ENCODE measurements around the gene KIAA1217.
"Not testable (repeated sequence)": the region's sequence is repeated elsewhere in the genome, so short reads cannot be mapped to it uniquely, and the experiment has no call there.

Gene KIAA1217

DNA sequence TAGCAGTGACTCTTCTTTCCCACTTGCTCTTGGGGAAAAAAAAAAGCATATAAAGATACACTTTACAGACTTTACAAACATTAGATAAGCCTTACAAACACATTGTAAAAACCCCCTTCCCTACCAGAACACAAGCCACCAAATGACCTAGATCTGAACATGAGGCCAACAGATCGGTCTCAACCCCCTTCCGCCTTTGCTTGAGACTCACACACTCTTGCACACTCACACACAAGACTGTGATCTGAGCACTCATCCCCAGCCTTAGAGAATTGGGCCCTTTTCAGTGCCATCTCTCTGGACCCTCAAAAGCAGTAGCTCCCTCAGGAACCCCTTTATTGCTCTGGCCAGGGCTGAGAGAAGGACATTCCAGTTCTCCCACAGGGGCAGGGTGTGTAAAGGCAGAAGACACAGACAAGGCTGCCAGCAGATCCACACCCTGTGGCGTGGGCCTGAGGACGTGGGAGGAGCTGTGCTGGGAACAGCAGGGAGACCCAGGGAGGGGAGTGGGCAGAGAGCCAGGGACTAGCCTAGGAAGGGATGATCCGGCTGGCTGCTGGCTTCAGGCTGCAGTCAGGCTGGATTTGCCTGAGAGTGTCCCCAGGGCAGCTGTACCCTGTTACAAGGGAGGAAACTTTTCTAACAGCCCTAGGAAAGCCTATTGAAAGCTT, 206.7 kb downstream of the KIAA1217 start:
- DNase-seq: peak; percentile 5

DNA sequence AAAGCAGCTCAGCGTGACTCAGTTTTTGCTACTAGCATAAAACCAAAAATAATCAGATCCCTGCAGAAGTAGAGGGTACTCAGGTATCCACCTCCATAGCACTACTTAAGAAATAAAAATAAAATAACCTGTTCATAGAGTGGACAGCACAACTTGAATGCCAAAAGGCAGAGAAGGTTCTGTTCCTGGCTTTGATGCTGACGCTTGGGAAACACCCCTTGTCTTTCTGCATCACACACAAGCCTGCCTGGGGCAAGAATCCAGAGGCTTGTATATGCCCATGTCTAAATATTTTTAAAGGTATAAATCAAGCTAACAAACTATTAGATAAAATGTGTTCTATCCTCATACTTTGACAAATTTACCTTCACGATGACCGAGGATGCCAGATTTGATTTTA, 207.3 kb downstream of the KIAA1217 start:
- DNase-seq: no peak

DNA sequence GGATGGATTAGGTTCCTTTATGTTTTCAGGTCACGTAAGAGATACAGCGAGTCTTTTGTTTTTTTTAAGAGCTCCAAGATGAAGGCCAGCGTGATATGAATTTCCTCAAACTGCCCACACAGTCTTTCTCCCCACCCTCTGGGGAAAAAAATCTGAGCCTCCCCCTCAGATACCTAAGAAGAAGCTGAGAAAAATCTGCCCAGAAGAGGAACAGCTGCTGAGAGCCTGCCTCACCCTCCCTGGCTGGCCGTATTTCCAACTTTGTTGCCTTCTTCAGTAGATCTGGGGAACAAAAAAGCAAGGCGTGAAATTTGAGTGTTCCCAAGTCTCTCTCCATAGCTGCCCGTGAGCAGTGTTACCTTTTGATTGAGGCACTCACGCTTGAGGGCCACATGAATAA, 208.1 kb downstream of the KIAA1217 start:
- no peak for DNase-seq

DNA sequence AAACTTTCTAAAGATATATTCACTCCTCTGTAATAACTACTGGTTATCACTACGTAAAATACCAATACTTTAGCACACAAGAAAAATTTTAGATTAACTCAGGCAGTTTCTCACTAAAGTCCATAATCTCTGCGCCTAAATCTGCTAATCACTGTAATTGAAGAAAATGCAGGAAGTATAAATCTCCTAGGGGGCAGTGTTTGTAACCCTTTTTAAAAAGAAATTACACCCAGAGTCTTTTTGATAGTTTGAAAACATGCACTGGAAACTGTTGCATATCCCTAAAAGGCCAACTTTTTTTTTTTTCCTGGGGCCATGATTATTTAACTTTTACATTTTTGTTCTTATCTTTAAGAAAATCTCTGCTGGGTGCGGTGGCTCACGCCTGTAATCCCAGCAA, 209.6 kb downstream of the KIAA1217 start:
- DNase-seq: no peak

DNA sequence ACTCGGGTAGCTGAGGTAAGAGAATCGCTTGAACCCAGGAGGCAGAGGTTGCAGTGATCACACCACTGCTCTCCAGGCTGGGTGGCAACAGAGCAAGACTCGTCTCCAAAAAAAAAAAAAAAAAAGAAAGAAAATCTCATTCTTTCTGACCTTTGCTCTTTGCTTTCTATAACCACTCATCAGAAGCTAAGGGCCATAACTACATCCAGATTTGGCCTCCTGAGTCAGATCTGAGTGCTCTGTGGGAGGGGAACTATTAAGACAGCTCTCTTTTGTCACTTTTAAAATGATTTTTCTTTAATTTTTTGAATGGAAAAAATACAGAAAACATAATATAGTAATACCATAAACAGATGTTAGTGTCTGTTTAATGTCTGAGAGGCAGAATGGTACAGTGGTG, 210.1 kb downstream of the KIAA1217 start:
- no peak for DNase-seq

- DNase-seq: no peak
These were observed 216.2 kb downstream of the KIAA1217 start for GRCh38 chr10:24425151-24425550.

GRCh38 chr10:24427678-24428409, 218.9 kb downstream of the KIAA1217 start:
- DNase-seq: no peak

- DNase-seq: no peak
These were observed 219.5 kb downstream of the KIAA1217 start for GRCh38 chr10:24428410-24428782.

DNA sequence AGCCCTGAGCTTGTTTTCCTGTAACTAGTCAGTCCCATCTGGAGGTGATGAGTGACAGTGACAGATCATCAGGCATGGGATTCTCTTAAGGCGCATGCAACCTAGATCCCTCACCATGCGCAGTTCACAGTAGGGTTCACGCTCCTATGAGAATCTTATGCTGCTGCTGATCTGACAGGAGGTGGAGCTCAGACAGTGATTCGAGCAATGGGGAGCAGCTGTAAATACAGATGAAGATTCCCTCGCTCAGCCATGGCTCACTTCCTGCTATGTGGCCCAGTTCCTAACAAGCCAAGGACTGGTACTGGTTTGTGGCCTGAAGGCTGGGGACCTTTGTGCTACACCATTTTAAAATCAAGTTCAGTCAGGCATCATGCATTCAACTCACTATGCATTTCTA, 221.7 kb downstream of the KIAA1217 start:
- DNase-seq: no peak

- DNase-seq: no peak
These were observed 223.8 kb downstream of the KIAA1217 start for GRCh38 chr10:24432478-24433416.

GRCh38 chr10:24433705-24434104, 224.8 kb downstream of the KIAA1217 start:
- no peak for DNase-seq

GRCh38 chr10:24434961-24435360, 226.0 kb downstream of the KIAA1217 start:
- no peak for DNase-seq

DNA sequence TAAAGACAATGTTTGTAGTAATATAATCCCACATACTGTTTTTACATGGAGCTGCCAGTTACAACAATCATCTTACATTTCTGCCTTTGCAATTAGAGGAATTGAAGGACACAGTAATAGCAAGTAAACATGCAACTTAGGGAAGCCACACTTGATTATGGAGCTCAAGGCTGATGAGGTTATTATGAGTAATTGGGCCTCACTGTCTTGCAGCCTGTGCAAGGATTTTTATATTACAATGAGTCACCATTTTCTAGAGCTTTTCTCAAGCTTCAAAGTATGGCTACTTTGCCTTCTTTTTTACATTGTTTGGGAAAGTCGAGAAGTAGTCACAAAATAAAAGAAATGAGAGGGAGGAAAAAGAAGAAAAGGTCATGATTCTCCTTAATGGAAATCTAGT, 226.4 kb downstream of the KIAA1217 start:
- no peak for DNase-seq

DNA sequence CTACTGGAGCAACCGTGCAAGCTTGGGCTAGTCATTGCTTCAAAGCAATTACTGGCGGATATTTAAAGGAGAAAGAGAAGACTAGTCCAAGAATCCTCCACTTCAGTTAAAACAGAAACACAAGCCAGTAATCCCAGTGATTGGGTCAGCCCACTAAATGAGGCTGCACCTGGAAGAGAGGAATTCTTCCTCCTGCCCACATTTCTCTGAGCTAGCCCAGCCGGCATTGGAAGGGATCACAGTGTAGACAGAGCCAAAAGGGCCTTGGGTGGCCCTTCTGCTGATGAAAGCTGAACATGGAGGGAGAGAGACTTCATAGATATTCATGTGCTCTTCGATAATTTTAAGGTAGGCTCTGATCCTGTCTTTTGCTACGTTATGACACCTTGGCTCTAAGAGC, 228.4 kb downstream of the KIAA1217 start:
- no peak for DNase-seq

GRCh38 chr10:24438800-24439199, 229.9 kb downstream of the KIAA1217 start:
- no peak for DNase-seq

DNA sequence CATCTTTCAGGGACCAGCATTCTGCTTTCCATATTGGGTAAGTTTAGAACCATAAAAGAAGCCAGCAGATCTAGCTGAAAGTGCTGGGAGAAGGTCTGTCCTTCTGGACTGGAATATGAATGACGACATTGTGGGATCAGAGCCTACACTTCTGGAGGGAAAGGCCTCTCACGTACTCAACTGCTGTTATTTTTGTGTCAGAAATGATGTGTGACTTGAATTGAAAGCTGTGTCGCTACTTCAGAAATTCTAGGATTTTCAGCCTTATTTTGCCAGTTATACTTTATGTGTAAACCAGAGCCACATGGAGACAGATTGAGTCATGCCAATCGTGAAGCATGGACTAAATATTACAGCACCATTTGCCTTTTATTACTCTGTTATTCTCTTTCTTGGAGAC, 231.0 kb downstream of the KIAA1217 start:
- no peak for DNase-seq

GRCh38 chr10:24440817-24441797, 232.2 kb downstream of the KIAA1217 start:
- DNase-seq: no peak

DNA sequence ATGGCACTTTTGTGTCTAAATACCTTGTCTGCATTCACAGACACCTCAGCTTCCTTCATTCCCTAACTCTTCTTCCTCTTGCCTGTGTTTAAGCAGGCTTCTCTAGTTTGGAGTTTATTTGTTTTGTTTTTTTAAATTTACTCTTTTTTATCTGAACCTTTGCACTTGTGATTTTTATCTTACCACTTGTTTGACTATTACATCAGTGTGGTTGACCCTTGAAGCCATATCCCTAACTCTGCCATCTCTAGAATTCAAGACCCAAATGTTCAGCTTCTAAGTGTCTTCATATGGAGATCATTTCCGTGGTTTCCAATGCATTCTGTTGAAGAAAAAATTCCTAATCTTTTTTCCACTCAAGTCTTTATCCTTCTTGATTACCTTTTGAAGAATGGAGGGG, 233.3 kb downstream of the KIAA1217 start:
- DNase-seq: no peak

GRCh38 chr10:24442641-24443174, 233.8 kb downstream of the KIAA1217 start:
- DNase-seq: not testable (repeated sequence)

DNA sequence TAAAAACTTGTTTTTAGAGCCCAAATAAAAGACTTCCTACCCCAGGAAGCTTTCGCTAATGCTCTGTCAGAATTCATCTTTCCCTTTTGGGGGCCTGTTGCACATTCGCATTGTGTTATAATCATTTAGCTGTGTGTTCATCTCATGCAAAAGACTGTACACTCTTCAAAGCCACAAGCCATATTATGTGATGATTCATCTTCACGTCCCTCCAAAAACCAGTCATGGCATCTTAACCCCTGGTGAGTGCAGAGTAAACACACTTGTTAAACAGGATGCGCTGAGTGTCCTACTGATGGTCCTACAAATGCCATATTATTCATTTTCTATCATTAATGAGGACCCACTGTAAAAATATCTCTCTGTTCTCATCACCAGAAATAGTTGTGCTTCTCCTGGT, 235.4 kb downstream of the KIAA1217 start:
- DNase-seq: no peak

GRCh38 chr10:24445958-24446357, 237.0 kb downstream of the KIAA1217 start:
- not testable (repeated sequence) for DNase-seq

GRCh38 chr10:24446739-24447138, 237.8 kb downstream of the KIAA1217 start:
- DNase-seq: no peak
